HK-2 (cell line): ENCODE data around the gene EIF3J.

Experiments
- DNase-seq: peaks from one replicate; pipeline ENCODE4 v3.0.0-alpha.2; 2018; ENCODE audit not compliant: unreplicated experiment

The EIF3J gene

DNA sequence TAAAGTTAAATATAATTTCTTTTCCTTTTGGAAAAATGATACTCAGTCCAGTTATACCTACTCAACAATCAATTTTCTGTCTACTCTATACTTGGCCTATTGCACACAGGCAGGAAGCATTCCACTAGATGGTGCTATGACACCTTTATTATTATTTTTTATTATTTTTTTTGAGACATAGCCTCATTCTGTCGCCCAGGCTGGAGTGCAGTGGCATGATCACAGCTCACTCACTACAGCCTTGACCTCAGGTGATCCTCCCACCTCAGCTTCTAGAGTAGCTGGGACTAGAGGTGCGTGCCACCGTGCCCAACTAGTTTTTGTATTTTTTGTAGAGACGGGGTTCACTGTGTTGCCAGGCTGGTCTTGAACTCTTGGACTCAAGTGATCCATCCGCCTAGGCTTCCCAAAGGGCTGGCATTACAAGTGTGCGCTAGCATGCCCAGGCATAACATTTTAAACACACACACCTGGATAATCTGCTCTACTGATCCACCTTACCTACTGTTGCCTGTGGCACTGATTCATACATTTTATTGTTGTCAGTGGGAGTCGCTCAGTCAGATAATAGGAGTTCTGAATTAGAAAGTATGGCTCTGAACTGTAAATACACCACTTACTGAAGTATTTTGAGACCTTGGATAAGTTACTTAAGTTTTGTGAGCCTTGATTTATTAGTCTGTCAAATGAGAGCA is 56.2 kb downstream of the EIF3J start:
- DNase-seq: no peak

DNA sequence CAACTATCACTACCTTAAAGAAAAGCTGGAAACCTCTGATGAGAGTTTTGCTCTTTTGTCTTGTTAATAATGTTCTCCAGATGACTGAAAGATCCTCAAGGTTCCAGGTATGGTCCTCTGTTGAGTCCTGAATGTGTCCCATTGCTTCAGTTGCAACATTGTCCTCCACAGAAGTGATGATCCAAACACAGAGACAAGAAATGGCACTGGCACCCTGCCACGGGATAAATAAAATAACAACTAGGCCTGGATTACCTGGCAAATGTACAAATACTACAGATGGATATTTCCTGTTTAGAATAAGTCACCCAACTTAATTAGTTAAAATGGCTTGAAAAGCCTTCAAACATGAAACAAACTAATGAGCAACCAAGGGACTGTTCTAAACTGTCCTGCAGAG is 58.3 kb downstream of the EIF3J start:
- DNase-seq: no peak

DNA sequence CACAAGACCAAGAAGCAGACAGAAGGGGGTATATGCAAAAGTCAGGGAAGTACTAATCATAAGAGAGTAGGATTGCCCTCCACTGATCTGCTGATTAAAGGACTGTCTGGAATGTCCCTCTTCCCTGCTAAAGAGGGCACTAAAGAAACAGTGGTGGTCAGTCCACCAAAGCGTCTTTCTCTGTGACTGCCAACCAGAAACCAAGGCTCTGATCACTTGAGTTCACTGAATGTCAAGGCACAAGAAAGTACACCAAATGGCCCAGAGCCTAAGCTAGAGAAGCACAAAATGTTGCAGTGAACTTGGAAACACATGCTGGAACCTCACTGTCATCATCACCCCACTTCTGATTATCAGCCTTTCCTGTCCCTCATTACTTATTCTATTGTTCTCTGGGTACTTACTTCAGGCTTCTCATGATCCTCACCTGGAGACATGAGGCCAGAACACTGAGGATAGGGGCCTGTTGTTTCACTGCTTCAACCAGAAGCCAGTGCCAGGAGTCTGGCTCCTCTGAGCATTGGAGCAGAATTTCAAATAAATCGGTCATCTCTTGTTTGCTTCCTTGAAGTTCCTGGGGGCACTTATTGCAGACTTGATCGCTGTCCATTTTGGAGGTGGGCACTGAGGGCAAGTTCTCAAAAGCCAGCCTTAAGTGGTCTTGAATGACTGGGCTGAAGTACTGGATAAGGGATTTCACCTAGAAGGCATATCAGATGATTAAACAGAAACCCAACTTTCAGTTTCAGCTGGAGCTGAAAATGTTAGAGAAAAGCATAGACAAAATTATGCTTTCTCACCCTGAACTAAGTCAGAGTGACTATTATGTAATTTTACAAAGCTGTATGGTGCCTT is 58.9 kb downstream of the EIF3J start:
- no peak for DNase-seq

DNA sequence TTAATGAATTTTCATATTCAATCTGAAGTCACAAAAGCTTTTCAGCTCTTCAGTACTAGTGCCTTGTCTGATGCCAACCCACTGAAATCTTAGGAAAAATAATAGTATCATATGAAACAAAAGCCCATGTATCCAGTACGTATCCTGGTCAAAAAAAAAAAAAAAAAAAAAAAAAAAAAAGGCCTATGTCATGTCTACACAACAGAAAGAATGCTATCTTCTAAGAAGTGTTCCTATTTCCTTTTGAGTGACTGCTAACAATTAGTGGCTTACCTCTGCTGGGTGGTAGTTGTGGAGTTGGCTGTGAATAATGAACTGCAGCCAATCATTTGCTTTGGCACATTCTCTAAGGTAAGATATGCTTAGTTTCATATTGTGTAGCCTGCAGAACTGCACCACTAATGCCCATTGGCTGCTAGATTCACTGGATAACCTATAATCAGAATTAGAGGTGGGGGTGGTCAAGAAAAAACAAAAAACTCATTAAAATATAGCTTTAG is 59.6 kb downstream of the EIF3J start:
- DNase-seq: no peak

DNA sequence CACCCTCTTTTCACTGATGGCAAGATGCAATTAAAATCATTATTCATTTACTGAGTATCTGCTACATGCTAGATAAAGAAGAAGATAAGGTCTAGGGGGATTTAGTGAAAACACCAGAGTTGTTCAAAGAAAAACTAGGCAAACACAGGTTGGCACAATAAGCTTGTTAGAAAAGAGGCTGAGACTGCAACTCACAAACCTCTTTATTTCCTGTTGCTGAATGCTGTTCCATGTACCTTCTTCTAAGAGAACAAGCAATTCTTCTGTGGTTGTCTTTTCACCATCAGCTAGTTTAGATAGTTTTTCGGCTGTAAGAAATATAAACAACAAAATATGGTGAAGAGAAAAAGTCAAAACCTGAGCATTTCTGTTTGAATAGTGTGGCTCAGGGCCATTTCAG is 61.1 kb downstream of the EIF3J start:
- no peak for DNase-seq

DNA sequence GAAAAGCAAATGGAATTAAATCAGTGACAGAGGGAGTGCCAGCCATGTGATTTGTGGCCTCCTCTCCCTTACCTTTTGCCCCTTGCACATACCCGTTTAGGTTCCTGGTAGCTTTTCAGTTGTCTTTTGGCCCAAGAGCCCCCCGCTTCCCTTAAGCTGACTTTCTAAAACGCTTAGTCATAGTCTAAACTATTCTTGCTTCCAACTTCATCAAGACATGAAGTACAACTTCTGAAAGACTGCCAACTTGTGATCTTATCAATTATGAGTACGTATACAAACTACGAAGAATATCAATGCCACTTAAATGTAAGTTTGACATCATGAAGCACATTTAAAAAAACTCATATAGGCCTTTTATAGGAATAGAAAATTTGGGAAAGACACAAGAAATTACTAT is 61.9 kb downstream of the EIF3J start:
- no peak for DNase-seq

DNA sequence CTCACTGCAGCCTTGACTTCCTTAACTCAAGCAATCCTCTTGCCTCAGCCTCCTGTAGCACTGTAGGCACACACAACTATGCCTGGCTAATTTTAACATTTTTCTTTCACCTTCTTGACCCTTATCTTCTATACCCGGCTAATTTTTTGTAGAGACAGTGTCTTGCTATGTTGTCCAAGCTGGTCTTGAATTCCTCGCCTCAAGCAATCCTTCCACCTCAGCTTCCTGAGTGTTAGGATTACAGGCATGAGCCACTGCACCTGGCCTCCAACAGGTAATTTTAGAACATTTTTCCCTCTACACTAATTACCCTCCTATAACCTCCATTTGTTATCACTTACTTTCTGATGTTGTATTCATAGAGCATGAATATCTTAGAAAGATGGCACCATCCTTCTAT is 66.2 kb downstream of the EIF3J start:
- DNase-seq: no peak

DNA sequence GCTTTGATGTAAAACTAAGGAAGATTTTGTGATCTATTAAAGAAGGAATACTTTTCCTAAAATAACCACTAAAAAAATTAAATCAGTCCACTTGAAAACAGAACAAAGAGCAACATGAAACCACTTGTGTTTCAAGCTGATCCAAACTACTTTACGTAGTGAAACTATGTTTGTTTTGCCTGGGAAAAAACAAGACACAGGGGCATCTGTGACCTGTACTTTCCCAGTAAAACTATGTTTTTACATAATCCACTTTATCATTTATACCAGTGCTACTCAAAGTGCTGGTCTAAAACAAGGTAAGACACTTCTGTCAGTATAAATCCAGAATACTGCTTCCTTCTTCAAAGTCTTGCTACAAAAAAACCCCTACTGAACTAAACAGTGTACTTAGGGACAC is 69.8 kb downstream of the EIF3J start:
- no peak for DNase-seq
